ENCODE measurements around the gene CORO1C. TPM values are rescaled to one million over a fixed set of nuclear protein-coding genes. Genes with fewer than 3 reads are reported as not detected.

The CORO1C gene
- total and polyA plus RNA-seq, 2 donors (not counting 3 experiments of a cell fraction or from before 2014, with no cell fraction given), result 150 to 240 TPM

- ChIA-PET POLR2A (interaction anchor here (0.6 to 2.6 kb wide), 6 partner anchors 9 to 136 kb away, joined by 3 to 9 read pairs (median 8); partner anchors contain the start of gene ISCU), CTCF (interaction anchor here (0.7 to 5.7 kb wide), 14 partner anchors 9 to 421 kb away, joined by 3 to 59 read pairs (median 4); no protein-coding TSS in a partner anchor)
- no peaks in the 10 kb centered on the region for H3K27me3 ChIP-seq (ENCODE audit: control insufficient read depth in 2 of 2, insufficient read depth in 2 of 2, low read length in 2 of 2)
- peaks cover 56% of the 10 kb centered on the region for H3K4me1 ChIP-seq (ENCODE audit: control insufficient read depth, extremely low read depth, insufficient read depth, low read length)
- FAIRE-seq, result no peak
- H3K36me3 ChIP-seq (ENCODE audit: control insufficient read depth in 2 of 2, extremely low read depth in 1 of 2, insufficient read depth in 2 of 2, low read length in 2 of 2), result peaks cover 0 to 3% of the 10 kb centered on the region in 2 experiments
- peak overlapping the region in 1 of 3 experiments; percentile 9 for H3K4me3 ChIP-seq (replicated peaks in 1 of 3; ENCODE audit: insufficient read depth in 1 of 3, low read depth in 1 of 3, low read length in 3 of 3)
- peak overlapping the region; percentile 80 for H3K9ac ChIP-seq (replicated peaks; ENCODE audit: extremely low read depth, insufficient read depth, low read length)
- no peaks in the 10 kb centered on the region for H4K20me1 ChIP-seq (replicated peaks; ENCODE audit: control insufficient read depth, extremely low read depth, insufficient read depth, low read length)
- DNase-seq (ENCODE audit: low read depth, low spot score), result no peak
- H2AFZ ChIP-seq (ENCODE audit: low read depth, low read length), result no peak overlapping the region
- peak overlapping the region; percentile 89 for H3K27ac ChIP-seq (ENCODE audit: insufficient read depth, low read depth, low read length)
- dilution Hi-C loops (cut with MboI; ENCODE audit: extremely low pct_ligation_motif_present, low sequenced_read_pairs) (no loop called here), intact Hi-C loops (cut with micrococcal nuclease) (loop anchor here (1.0 to 2.0 kb wide), 8 partner anchors 26 to 164 kb away; partner anchors contain the start of genes CORO1C and ISCU)
- TF ChIP-seq MYC (IDR thresholded peaks at IDR 0.05; ENCODE audit: low read depth, low read length) (no peak), EZH2 (IDR thresholded peaks at IDR 0.05; ENCODE audit: borderline replicate concordance, low read depth, low read length, severe bottlenecking) (no peak), JUN (IDR thresholded peaks at IDR 0.05; ENCODE audit: borderline replicate concordance, insufficient read depth, insufficient read length, low read depth) (no peak), FOS (IDR thresholded peaks at IDR 0.05; ENCODE audit: borderline replicate concordance, insufficient read depth, low read length) (no peak), POLR2A (IDR thresholded peaks at IDR 0.05; ENCODE audit: low read depth, low read length) (no peak)
- TF ChIP-seq, protein P1, sequence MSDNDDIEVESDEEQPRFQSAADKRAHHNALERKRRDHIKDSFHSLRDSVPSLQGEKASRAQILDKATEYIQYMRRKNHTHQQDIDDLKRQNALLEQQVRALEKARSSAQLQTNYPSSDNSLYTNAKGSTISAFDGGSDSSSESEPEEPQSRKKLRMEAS (IDR thresholded peaks at IDR 0.05; ENCODE audit: insufficient read depth, insufficient read length), result no peak
- no peaks in the 10 kb centered on the region for H3K9me3 ChIP-seq (replicated peaks; ENCODE audit: control insufficient read depth, insufficient read depth, low read length)
- no peaks in the 10 kb centered on the region for H3K9me1 ChIP-seq (replicated peaks; ENCODE audit: control insufficient read depth, extremely low read depth, insufficient read depth, low read length)
- H3K79me2 ChIP-seq (ENCODE audit: control insufficient read depth, insufficient read depth, low read length), result peaks cover 79% of the 10 kb centered on the region
- BruUV-seq (replicated peaks), result no TSS peak
- peak overlapping the region; percentile 41 for H3K4me2 ChIP-seq (ENCODE audit: insufficient read depth, low read length)
These were observed 40.7 kb downstream of the CORO1C start for GRCh38 chr12:108690542-108691174.

DNA sequence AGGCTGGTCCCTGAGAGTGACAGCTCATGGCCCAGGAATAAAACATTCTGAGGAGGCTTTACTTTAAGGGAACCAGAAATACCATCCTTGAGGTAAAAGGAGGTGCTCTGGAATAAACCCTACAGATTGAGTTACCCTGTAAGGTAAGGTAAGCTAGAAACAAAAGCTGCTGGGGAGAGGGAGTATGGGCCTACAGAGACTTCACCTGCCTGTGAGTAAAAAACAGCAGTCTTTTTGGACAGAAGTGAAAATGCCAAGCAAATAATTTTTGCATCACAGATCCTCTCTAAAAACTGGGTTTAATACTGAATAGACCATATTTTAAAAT is 41.2 kb downstream of the CORO1C start:
- BruUV-seq (replicated peaks), result TSS peak; percentile 44
- FAIRE-seq (no peak), DNase-seq (ENCODE audit: low read depth, low spot score) (no peak)
- no peak for TF ChIP-seq MYC (IDR thresholded peaks at IDR 0.05; ENCODE audit: low read depth, low read length)
- Histone ChIP-seq H3K9me3 (replicated peaks; ENCODE audit: control insufficient read depth, insufficient read depth, low read length) (no peaks in the 10 kb centered on the region), H4K20me1 (replicated peaks; ENCODE audit: control insufficient read depth, extremely low read depth, insufficient read depth, low read length) (no peaks in the 10 kb centered on the region), H3K4me3 (replicated peaks in 1 of 3; ENCODE audit: insufficient read depth in 1 of 3, low read depth in 1 of 3, low read length in 3 of 3) (peak overlapping the region in 1 of 3 experiments; percentile 9), H3K9me1 (replicated peaks; ENCODE audit: control insufficient read depth, extremely low read depth, insufficient read depth, low read length) (no peaks in the 10 kb centered on the region), H3K27me3 (ENCODE audit: control insufficient read depth in 2 of 2, insufficient read depth in 2 of 2, low read length in 2 of 2) (no peaks in the 10 kb centered on the region), H2AFZ (ENCODE audit: low read depth, low read length) (no peak overlapping the region), H3K4me2 (ENCODE audit: insufficient read depth, low read length) (peak overlapping the region; percentile 41), H3K4me1 (ENCODE audit: control insufficient read depth, extremely low read depth, insufficient read depth, low read length) (peaks cover 60% of the 10 kb centered on the region), H3K79me2 (ENCODE audit: control insufficient read depth, insufficient read depth, low read length) (peaks cover 80% of the 10 kb centered on the region), H3K9ac (replicated peaks; ENCODE audit: extremely low read depth, insufficient read depth, low read length) (peak overlapping the region; percentile 80), H3K36me3 (ENCODE audit: control insufficient read depth in 2 of 2, extremely low read depth in 1 of 2, insufficient read depth in 2 of 2, low read length in 2 of 2) (peaks cover 0 to 3% of the 10 kb centered on the region in 2 experiments), H3K27ac (ENCODE audit: insufficient read depth, low read depth, low read length) (peak overlapping the region; percentile 89)
- intact Hi-C loops (cut with micrococcal nuclease), result loop anchor here (2.0 kb wide), 2 partner anchors 33 to 127 kb away; partner anchors contain the start of gene ISCU
- ChIA-PET POLR2A (interaction anchor here (1.4 to 2.6 kb wide), 5 partner anchors 10 to 136 kb away, joined by 4 to 9 read pairs (median 8); partner anchors contain the start of gene ISCU), CTCF (interaction anchor here (0.8 to 5.7 kb wide), 12 partner anchors 10 to 422 kb away, joined by 3 to 59 read pairs (median 6); no protein-coding TSS in a partner anchor)
- dilution Hi-C loops (cut with MboI; ENCODE audit: extremely low pct_ligation_motif_present, low sequenced_read_pairs), result no loop called here

All from endothelial cell of umbilical vein (primary cell).